Measurements from ENCODE around the gene SH3BGR. TPM values are rescaled to one million over a fixed set of nuclear protein-coding genes. Genes with fewer than 3 reads are reported as not detected.
A peak's percentile ranks its signal among the peaks of the same experiment; 100 is the strongest.
"Not testable (repeated sequence)": the region's sequence is repeated elsewhere in the genome, so short reads cannot be mapped to it uniquely, and the experiment has no call there.

Gene SH3BGR
- total RNA-seq, 1 donor from 2014 or later: 0.51 TPM

GRCh38 chr21:39518055-39518846, 66.5 kb downstream of the SH3BGR start:
- DNase-seq: peak; percentile 65

- DNase-seq: no peak
Observed at GRCh38 chr21:39518847-39519210, 67.1 kb downstream of the SH3BGR start.

- DNase-seq: no peak
Observed at GRCh38 chr21:39519835-39520234, 68.1 kb downstream of the SH3BGR start.

DNA sequence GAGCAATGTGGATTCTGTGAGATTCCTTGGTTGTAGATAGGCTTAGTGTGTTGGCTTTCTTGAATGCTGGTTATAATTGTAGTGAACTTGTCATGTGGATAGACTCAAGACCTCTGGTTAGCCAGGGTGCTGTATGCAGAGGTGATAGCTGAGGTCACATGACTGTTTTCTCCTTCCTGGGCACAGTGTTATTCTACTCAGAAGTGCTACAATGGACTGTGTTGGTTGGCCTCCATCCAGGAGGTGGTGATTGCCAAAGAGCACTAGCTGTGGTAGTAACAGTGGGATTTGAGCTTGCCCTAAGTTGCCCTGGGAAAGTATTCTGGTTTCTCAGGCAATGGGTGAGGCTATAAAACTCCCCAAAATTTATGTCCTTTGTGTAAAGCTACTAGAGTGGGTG, 71.6 kb downstream of the SH3BGR start:
- no peak for DNase-seq

DNA sequence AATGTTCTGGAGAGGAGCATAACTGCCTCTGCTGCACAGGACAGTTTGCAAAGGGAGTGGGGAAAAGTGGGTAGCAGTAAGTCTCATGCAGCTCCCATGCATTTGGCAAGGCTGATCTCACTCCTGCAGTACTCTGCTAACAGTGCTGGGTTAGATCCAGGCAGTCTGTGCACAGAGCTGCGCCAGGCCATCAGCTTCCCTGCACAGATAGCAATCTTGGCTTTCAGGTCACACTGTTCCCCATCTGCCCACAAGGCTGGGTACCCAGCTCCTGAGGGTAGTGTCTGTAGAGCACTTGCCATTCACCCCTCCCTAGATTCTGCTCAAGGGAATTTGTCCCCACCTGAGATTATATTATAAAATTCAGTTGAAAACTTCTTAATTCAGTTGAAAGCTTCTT, 72.1 kb downstream of the SH3BGR start:
- no peak for DNase-seq

DNA sequence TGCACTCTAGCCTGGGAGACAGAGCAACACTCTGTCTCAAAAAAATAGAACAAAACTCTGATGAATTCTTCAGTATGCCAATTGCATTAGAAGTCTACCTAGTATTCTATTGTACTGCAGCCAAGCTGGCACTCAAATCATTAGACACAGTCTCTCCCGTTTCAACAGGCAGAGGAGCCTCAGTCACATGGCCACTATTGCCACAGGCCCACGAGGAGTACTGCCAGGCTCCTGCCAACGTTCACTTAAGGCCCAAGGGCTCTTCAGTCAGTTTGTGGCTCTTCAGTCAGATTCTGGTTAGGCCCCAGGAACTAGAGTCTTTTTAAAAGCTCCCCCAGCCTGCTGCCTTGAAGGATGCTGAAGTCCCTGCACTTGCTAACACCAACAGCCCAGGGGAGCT, 73.4 kb downstream of the SH3BGR start:
- DNase-seq: no peak

DNA sequence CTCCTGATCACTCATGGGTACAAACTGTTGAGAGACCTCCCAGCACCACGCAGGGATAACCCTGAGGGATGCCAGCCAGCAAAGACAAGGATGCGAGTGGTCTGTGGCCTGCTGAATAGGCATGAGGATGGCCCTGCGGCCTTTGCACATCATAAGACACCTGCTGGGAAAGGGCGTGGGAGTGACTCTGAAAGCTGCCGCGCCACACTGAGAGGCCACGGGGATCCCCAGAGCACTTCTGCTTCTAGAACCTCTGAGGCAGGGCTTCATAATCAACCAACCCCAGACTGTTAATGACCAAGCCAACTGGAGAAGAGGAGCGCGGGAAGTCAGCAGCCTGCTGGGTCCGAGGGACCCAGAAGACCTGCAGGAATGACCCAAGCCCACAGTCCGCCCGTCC, 73.8 kb downstream of the SH3BGR start:
- DNase-seq: no peak

- DNase-seq: no peak
Observed at GRCh38 chr21:39527067-39527595, 75.4 kb downstream of the SH3BGR start.

DNA sequence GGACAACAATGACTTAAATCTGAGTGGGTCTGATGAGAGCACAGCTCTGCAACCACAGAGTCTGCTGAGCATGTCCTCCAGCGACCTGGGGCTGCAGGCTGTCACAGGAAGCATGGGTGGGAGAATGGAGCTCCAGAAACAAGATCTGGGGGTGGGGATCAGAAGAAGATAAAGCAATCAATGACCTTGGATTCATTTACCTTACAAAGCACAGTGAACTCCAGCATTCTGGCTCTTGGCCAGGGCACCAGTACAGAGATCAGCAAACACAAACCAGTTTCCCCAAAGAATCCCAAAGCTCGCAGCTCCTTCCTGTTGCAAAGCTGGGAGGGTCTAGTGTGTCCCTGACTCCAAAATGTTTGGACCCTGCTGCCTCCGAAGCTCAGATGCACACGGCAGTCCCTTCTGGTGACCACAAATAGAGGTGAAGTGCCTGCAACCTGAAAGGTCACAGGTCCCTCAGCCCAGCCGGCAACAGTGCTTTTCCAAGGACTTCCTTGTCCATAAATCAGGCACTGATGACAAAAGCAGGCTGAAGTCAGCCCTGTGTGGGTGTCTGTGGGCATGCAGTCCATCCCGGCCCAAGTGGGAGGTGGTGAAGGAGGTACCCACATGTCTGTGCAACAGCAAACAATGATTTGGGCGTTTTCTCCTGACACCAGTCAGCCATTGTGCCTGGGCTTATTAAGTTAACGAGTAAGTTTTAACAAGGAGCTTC, 76.1 kb downstream of the SH3BGR start:
- no peak for DNase-seq

DNA sequence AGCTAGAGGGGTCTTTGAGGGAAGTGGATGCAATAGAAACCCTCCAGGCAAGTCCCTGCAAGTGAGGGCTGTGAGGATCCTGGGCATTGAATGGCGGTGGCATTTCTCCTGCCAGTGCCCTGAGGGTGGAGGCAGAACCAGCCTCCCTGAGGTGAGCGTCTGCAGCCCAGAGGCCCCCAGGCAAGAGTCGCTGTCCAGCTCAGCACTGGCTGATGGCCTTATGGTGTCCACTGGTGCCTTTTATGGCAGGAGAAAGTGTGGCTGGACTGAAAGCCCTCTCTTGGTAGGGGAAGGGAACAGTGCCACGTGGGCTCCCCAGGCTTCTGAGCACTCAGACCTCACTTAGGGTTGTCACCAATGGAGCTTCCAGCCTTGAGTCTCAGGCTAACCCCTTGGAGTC, 77.3 kb downstream of the SH3BGR start:
- no peak for DNase-seq

GRCh38 chr21:39531064-39531463, 79.3 kb downstream of the SH3BGR start:
- no peak for DNase-seq

DNA sequence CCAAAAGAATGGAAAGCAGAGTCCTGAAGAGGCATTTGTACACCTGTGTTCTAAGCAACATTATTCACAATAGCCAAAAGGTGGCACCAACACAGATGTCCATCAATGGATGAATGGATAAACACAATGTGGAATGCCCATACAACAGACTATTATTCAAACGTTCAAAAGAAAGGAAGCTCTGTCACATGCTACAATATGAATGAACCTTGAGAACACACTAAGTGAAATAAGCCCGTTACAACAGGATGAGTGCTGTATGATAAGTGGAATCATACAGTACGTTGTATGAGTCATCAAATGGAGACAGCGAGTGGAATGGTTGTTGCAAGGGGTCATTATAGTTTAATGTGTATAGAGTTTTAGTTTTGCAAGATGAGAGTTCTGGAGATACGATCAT, 80.1 kb downstream of the SH3BGR start:
- DNase-seq: no peak

- no peak for DNase-seq
Observed at GRCh38 chr21:39533545-39534380, 82.0 kb downstream of the SH3BGR start.

DNA sequence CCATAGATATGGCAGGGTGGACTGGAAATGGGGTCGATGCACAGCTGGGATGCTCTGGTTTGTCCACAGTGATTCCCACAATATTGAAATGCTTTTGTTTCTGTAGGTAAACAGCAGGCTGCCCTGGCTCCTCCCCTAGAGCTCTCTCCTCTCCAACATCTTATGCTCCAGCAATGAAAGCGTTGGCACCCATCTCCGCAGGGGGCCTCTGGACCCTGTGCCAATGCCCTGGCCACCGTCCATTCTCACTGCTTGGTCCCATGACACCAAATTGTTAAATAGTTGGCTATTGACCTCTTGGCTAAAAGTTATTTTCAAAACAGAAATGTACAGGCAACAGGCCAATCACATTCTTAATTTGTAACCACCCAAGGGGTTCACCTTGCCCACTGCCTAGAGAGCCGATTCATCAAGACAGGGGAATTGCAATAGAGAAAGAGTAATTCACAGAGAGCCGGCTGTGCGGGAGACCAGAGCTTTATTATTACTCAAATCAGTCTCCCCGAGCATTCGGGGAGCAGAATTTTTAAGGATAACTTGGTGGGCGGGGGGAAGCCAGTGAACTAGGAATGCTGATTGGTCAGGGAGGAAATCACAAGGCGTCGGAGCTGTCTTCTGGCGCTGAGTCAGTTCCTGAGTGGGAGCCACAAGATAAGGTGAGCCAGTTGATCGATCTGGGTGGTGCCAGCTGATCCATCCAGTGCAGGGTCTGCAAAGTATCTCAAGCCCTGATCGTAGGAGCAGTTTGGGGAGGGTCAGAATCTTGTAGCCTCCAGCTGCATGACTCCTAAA, 84.1 kb downstream of the SH3BGR start:
- no peak for DNase-seq

DNA sequence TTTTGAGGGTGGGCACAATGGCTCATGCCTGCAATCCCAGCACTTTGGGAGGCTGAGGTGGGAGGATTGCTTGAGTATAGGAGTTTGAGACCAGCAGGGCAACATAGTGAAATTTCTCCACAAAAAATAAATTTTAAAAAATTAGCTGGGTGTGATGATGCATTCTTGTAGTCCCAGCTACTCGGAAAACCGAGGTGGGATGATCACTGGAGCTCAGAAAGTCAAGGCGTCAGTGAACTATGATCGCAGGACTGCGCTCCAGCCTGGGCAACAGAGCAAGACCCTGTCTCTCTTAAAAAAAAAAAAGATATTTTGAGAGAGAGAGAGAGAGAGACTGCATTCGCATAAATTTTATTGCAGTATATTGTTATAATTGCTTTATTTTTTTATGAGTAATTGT, 85.1 kb downstream of the SH3BGR start:
- no peak for DNase-seq

- no peak for DNase-seq
Observed at GRCh38 chr21:39537571-39537970, 85.8 kb downstream of the SH3BGR start.

DNA sequence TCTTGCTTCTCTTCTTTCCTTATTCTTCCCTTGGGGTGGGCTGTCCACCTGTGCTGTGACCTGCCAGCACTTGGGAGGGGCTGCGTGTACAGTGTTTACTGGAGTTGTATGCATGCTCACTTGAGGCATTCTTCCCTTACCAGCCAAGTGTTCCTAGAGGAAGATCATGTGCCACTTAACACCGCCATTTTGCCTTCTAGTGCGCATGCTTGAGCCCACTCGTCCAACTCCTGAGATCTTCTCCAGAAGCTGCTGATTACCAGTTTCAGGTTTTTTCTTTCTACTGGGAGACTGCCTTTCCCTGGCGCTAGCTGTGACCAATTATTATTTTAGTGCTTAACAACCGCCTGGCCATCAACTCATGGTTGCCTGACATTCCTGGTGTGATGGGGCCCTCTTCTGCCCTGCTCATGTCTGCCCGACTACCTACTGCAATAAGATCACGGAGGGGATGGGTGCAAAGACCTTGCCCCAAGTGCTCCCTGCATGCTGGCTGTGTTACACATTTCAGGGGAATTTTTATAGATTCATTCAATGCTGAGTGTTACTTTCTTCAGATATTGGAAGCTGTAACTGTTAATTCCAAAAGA, 86.8 kb downstream of the SH3BGR start:
- DNase-seq: no peak

DNA sequence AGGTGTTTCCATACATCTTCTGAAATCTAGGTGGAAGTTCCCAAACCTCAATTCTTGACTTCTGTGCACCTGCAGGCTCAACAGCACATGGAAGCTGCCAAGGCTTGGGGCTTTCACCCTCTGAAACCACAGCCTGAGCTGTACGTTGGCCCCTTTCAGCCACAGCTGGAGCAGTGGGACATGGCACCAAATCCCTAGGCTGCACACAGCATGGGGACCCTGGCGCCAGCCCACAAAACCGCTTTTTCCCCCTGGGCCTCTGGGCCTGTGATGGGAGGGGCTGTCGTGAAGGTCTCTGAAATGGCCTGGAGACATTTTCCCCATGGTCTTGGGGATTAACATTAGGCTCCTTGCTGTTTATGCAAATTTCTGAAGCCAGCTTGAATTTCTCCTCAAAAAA, 88.6 kb downstream of the SH3BGR start:
- not testable (repeated sequence) for DNase-seq

GRCh38 chr21:39542736-39543135, 91.0 kb downstream of the SH3BGR start:
- no peak for DNase-seq

DNA sequence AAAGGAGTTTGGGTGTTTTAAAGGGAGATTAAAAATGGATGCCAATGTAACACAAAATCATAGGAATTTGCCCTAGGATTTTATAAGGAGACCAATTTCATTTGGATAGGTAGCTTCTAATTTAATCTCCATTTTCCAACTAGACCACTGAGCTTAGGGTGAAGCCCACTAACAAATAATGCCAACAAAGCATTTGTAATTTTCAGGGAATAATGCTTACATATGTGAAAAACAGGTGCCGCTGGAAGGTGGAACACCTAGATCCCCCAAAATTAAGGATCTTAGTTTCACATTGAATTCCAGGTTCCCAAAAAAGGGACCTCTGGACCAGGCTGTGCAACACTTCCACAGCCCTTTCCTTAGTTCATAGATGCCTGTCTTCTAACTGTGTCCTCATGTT, 94.8 kb downstream of the SH3BGR start:
- no peak for DNase-seq

DNA sequence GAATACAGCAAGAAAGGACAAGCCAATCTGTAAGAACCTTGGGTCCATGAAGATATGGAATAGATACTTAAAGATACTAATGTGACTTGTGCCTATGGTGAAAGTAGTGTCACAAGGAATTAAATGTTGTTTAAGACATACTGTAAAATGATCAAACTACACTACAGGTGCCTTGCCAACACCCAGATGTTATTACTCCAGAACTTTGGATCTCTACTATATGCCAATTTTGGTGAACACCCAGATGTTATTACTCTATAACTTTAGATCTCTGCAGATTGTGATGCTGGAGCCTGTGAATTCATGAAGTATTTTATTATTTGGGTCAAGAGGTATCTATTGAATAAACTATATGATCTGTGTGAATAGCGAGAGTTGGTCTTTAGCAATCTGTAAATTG, 101.1 kb downstream of the SH3BGR start:
- no peak for DNase-seq

DNA sequence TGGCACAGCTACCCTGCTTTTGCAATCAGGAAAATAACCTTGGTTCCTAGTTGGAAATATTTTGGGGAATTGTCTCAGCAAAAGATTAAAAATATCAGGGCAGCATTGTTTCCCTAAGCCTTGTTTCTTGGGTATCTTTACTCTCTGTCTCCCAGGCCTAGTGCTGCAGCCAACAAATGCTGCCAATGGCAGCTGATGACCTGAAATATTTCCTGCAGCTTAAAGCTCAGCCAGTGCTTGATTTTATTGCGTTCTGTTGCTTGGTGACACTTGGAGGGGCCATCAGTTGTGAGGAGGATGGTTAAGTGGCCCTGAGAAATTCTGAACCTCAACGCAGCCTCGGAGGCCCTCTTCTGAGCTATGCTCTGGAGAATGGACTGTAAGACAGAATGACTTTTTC, 101.6 kb downstream of the SH3BGR start:
- DNase-seq: no peak

Data from dermis blood vessel endothelial cell (primary cell).